ENCODE data around the gene KCNH6.

The KCNH6 gene

DNA sequence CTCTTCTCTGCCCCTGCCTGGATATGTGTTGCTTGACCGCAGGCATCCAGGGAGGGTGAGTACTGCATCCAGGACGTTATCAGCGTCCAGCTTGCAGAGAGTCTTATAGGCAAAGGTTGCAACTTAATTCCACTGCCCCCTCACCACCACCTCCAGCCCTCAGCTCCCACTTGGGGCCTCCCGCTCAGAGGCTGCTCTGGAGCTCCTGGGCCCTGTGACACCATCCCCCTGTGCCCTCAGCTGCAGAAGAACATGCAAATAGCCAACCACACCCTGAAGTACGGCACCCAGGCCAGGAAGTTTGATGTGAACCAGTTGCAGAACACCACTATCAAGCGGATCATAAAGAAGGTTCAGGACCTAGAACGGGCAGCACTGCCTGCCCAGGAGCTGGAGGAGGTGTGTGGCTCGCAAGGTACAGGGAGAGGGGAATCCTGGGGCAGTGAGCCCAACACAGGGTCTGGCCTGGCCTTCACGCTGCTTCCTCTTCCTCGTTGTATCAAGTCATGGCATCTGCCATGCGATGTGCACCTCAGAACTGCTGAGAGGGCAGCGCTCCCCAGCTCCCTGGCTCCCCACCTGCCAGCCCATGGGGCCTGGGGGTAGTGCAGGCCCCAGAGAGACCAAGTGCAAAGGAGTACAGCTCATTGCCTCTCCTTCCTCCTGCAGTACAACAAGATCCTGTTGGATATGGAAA lies 36.7 kb upstream of the KCNH6 start:
- no peak for DNase-seq

DNA sequence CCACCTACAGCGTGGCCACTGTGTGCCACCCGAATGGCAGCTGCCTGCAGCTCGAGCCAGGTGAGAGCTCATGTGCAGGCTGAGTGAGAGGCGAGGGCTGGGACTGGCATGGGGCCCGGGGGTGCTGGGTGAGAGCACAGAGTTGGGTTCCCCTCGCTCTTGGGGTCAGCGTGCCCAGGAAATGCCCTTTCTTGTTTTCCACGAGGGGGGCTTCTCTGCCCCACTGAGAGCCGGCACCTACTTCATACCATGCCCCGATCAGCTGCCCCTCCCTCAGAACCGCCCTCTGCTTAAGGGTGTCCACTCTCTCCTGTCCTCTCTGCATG lies 36.2 kb upstream of the KCNH6 start:
- DNase-seq, result no peak

DNA sequence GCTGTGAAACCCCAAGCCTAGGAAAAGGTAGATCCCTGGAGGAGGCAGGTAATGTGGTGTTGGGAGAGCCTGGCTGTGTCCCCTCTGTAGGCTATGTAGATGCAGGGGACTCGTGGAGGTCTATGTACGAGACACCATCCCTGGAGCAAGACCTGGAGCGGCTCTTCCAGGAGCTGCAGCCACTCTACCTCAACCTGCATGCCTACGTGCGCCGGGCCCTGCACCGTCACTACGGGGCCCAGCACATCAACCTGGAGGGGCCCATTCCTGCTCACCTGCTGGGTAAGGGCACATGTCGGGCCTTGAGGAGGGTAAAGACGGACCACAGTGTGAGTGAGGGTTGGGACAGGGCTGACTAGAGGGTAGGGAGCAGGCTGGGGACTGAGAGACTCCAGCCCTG lies 34.3 kb upstream of the KCNH6 start:
- no peak for DNase-seq

DNA sequence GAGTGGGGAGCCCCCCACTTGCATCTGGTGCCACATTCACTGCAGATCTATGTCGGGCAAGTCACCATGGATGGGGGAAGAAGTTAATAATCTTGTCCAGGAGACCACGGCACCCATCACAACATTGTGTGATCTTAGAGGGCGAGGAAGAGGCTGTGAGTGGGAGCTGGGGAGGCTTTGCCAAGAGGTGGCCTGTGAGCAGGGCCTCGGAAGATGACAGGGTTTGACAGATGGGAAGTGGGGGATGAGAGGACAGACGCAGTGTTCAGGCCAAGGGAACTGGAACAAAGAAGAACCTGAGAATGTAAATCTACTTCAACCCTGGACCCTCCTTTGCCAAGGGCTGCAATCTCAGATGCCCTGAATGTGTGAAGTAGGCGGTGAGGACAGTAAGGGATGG lies 33.9 kb upstream of the KCNH6 start:
- no peak for DNase-seq

DNA sequence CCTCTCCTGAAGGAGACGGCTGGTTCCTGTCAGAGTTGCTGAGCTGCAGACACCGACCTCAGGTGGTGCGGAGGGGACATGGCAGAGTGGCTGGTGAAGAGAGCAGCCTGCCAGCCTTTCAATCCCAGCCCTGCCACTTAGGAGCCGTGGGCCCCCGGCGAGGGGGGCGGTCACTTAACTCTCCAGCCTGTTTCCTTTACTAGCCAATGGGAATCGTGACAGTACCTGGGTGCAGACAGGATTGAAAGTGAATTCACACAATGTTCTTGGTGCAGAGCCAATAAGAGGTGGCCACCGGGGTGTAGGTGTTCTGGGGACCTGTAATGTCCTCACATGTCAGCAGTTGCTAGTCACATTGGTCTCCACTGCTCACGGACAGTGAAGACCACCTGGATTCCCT lies 32.8 kb upstream of the KCNH6 start:
- DNase-seq, result peak; percentile 7

DNA sequence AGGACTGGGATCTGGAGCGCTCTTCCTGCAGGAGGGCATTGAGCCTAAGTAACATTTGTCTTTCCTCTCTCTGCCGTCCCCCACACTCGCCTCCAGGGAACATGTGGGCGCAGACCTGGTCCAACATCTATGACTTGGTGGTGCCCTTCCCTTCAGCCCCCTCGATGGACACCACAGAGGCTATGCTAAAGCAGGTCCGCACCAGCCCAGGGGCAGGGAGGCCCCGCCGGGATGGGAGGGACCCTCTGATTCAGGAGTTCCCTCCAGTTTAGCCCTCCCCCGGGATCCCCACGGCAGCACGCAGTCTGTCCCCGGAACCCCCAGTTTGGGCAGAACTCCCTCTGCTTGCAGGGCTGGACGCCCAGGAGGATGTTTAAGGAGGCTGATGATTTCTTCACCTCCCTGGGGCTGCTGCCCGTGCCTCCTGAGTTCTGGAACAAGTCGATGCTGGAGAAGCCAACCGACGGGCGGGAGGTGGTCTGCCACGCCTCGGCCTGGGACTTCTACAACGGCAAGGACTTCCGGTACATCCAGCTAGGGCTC lies 32.2 kb upstream of the KCNH6 start:
- no peak for DNase-seq

DNA sequence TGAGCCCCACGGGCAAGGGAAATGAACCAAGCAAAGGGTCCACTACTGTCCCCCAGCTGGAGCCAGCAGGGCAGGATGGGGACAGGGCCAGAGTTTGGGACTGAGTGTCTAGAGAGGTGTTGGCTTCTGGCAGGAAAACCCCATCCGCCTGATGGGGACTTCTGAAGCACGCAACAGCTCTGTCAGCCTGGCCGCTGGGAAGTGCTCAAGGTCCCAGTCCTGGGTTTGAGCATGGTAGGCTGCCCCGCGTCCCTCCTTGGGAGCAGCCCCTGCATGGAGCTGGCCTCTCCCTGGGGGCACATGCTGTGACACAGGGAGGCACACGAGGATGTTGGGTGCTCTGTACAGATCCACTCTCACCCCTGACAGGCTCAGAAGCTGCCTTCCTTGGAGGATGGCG lies 31.7 kb upstream of the KCNH6 start:
- DNase-seq, result no peak

DNA sequence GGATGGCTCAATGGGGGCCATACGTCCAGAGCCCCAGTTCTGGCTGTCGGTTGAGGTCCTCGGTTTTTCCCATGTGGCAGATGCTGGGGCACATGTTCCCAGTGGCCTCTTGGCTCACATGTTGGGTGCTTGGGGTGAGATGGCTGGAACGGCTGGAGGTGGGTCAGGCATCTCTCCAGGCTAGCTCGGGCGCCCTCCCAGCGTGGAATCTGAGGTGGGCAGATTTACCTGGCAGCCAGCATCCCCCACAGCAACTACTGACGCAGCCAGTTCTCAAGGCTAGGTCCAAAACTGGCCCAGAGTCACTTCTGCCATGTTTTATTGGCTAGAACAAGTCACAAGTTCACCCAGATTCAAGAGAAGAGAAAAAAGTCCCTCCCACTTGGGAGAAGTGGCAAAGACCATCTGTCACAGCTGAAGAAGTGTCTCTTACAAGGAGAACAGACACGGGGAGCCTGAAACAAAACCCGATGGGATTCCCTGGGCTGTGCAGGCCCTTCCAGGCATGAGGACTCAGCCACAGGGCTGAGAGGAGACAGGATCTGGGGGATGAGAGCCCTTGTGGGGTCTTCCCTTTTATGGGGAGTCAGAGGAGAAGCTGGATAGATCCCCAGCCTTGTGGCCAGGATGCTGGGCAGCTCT lies 31.1 kb upstream of the KCNH6 start:
- no peak for DNase-seq

DNA sequence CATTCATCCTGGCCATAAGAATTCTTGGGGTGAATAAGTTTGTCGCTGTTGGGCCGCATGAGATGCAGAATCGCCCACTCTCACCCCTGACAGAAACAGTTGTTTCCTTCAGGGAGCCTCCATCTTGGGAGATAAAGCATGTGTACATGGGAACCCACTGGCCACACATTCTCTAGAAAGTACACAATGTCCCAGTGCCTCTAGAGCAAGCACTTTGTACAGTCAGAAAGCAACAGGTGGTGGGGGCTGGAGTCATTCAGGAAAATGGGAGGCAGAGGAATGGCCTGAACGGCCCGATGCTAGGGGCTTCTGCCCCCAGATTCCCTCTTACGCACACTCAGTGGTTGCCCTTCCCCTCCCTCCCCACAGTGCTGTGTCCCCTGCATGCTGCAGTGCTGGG lies 30.2 kb upstream of the KCNH6 start:
- DNase-seq, result no peak

DNA sequence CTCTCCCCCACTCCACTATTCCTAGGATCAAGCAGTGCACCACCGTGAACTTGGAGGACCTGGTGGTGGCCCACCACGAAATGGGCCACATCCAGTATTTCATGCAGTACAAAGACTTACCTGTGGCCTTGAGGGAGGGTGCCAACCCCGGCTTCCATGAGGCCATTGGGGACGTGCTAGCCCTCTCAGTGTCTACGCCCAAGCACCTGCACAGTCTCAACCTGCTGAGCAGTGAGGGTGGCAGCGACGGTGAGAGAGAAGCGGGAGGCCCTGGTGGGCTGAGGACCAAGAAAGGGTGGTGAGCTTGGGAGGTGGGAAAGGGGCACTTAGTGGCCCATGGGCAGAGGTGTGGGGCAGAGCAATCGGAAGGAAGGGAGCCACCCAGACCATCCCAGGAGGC lies 29.7 kb upstream of the KCNH6 start:
- DNase-seq, result no peak

DNA sequence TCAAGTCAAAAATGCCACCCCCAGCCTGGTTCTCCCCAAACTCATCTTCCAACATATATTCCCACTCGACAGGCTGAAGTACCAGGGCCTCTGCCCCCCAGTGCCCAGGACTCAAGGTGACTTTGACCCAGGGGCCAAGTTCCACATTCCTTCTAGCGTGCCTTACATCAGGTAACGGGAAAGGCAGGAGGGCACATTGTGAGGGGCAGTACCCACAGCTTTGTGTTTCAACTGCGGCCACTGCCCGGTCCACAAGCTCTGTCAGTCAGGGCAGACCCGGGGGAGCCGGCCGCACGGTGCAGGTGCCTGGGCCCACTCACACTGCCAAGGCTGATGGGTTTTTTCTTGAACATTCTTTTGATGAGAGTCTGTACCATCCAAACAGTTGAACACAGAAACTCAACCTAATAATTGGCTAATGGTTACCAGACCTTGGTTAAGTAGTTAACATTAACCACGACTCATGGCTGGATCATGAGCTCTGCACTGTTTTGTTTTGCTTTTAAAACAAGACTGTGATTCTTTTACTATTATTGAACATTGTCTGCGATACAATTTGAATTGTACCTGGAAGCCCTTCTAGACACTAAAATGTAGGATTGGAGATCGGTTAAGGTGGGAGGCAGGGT lies 28.7 kb upstream of the KCNH6 start:
- no peak for DNase-seq

DNA sequence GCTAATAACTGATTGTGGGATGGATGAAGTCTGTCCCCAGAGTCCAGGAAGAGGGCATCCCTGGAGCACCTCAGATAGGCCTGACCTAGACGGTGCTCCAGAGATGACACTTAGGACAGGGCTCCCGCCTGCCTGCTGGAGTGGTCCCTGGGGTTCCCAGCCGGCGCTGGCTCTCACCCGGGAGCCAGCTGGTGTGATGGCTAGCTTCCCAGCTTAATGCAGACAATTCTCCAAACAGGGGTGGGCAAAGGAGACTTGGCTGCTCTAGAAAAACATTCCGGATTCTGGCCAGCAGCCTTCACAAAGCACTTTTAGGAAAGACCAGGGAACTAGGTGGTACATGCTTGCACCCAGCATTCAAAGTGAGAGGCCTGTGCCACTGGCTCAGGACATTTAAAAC lies 27.7 kb upstream of the KCNH6 start:
- DNase-seq, result no peak

DNA sequence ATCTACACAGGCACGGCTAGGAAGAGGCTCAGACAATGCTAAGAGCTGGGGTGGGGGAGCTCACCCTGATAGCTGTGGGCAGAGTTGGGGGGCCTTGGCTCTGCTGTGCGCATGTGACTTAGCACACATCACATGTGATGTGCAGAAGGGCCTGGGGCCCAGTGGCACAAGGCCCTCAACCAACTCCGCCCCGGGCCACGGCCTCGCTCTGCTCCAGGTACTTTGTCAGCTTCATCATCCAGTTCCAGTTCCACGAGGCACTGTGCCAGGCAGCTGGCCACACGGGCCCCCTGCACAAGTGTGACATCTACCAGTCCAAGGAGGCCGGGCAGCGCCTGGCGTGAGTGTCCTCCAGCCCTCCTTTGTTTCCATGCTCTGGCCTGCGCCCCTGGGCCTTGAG lies 27.0 kb upstream of the KCNH6 start:
- DNase-seq, result no peak

DNA sequence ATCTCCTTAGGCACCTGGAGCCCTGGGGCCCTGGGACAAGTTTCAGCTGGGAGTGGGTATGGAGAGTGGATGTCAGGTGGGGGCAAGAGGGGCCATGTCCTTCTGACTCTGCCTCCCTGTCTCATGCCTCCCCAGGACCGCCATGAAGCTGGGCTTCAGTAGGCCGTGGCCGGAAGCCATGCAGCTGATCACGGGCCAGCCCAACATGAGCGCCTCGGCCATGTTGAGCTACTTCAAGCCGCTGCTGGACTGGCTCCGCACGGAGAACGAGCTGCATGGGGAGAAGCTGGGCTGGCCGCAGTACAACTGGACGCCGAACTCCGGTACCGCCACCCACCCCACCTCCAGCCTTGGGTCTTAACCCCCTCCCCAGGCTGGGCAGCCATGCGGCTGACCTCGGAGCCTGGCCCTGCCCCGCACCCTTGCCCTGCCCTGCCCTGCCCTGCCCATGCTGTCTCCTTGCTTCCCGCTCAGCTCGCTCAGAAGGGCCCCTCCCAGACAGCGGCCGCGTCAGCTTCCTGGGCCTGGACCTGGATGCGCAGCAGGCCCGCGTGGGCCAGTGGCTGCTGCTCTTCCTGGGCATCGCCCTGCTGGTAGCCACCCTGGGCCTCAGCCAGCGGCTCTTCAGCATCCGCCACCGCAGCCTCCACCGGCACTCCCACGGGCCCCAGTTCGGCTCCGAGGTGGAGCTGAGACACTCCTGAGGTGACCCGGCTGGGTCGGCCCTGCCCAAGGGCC lies 26.3 kb upstream of the KCNH6 start:
- DNase-seq, result no peak

DNA sequence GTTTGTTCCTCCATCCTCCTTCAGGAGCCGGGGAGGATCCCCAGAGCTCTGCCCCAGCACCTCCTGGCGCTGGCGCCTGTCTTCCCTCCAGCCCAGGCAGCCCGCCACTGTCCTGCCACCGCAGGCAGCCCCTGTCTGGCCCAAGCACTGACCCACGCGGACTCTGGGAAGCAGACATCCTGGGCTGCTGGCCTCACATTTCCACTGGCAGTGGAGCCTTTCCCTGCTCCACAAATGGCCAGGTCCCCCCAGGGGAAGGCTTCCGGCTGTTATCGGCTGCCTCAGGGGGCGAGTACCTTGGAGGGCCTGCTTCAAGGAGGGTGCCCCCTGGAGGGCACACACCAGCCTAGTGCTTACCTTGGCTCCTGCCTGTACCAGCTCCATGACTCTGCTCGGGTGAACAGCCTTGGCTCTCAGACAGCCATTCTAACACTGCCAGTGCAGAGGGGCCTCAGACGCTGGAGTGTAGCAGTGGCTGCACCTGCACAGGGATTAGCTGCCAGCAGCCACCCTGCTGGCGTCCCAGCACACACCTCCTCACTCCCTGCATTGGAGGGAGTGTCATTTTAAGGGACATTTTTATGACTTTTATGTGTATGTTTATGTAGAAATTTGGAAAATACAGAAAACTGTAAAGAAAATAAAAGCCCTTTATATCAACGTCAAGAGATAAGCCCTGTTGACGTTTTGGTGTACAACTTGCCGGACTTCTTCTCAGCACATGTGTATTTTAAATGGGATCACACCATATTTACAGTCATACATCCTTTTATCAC lies 25.3 kb upstream of the KCNH6 start:
- DNase-seq, result no peak

DNA sequence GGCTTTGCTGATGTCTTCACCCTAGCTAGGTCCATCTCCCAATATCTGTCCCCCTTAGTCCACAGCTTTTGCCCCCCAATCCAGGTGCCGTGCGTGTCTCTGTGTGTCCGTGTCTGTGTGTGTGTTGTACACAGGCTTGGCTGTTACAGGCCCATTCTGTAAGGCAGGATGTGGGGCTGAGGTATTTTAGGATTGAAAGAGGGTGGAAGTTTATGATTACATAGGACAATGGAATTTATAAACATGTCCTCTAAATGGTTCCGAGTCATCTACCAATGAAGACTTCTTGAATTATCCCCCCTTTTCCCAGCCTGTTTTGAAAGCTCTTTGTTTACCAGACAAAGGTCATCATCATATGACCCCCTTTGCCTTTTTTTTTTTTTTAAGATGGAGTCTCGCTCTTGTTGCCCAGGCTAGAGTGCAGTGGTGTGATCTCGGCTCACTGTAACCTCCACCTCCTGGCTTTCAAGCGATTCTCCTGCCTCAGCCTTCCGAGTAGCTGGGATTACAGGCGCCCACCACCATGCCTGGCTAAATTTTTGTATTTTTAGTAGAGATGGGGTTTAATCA lies 24.4 kb upstream of the KCNH6 start:
- DNase-seq, result no peak

DNA sequence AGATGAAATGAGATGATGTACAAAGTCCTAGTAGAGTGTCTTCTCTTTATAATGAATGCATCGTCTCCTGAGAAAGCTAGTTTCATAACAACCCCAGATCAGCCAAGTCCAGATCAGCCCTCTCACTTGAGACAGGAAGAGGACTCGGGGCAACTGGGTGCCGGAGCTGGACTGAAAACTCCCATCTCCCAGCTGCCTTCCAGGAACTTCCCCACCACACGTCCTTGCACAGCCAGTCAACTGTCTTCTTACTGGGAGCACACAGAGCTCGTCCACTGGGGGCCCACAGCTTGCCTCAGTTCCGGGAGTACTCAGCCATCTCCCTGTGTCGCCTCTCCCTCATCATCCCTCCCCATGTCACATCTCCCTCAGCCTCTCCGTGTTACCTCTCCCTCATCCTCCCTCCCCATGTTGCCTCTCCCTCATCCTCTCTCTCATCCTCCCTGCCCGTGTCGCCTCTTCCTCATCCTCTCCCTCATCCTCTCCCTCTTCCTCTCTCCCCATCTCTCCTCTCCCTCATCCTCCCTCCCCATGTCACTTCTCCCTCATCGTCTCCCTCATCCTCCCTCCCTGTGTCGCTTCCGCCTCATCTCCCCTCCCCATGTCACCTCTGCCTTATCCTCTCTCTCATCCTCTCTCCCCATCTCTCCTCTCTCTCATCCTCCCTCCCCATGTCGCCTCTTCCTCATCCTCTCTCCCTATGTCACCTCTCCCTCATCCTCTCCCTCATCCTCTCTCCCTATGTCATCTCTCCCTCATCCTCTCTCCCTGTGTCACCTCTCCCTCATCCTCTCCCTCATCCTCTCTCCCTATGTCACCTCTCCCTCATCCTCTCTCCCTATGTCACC lies 22.4 kb upstream of the KCNH6 start:
- peak; percentile 6 for DNase-seq

DNA sequence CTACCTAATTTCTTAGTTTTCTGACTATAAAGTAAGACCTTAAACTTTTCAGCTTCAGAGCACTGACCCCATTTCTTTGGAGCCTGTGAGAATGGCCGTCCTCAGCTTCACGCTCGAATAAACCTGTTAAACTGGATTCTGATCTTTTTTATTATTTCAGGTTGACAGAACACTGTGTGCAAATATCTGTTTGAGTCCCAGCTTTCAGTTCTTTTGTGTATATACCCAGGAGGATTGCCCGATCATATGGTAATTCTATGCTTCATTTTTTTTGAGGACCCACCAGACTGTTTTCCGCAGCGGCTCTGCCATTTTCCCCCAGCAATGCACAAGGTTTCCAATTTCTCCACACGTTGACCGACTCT lies 19.8 kb upstream of the KCNH6 start:
- no peak for DNase-seq

DNA sequence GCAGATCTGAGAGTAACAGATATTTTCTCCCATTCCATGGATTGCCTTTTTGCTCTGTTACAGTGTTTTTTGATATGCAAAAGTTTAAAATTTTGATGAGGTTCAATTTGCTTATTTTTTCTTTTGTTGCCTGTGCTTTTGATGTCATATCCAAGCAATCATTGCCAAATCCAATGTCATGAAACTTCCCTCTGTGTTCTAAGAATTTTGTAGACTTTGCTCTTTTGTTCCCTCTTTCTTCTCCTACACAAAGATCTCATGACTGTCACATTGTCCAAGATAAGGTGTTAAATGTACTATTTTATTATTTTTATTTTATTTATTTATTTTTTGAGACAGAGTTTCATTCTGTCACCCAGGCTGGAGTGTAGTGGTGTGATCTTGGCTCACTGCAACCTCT lies 18.9 kb upstream of the KCNH6 start:
- DNase-seq, result no peak

DNA sequence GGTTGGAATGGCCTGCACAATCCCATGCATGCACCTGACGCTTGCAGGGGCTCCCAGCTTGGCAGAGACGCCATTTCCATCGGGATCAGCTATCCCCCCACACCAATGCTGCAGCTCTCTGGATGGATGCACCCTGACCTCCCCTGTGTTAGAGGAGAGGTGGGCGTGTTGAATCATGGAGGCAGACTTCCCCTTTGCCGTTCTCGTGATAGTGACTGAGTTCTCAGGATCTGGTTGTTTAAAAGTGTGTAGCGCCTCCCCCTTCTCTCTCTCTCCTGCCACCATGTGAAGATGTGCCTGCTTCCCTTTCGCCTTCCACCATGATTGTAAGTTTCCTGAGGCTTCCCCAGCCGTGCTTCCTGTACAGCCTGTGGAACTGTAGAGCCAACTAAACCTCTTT lies 17.8 kb upstream of the KCNH6 start:
- no peak for DNase-seq

DNA sequence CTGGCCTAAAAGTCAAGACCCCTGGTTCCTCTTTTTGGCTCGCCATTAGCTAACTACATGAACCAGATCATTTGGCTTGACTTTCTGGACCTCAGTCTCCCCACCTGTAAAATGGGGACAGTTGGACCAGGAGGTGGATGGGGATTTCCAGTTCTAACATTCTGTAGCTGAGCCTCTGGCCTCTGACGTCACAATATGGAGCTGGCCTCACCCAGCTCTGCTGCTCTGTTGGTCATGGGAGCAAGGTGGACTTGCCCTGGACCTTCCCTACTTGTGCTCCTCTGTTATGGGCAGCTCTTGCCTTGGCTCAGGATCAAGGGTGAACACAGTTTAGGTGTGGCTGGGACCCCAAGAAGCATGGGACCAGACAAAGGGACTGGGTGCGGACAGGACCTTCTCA lies 16.5 kb upstream of the KCNH6 start:
- DNase-seq, result no peak

DNA sequence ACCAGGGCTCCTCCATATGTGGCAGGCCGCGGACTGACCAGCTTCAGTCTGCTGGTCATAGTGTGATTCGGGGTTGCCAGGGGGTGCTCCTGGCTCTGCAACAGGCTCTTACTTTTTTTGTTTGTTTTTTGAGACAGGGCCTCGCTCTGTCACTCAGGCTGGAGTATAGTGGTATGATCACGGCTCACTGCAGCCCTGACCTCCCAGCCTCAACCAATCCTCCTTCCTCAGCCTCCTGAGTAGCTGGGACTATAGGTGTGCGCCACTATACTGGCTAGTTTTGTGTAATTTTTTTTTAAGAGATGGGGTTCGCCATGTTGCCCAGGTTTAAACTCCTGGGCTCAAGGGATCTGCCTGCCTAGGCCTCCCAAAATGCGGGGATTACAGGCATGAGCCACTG lies 11.8 kb upstream of the KCNH6 start:
- DNase-seq, result no peak

Data from OCI-M1 (cell line).